HL-60 (cell line): Measurements from ENCODE around the gene MMP20.

Experiments used
- DNase-seq, 2 experiments: peaks; one replicate each; pipeline ENCODE4 v3.0.0-alpha.2; 2010 to 2020; ENCODE audit warnings: low read depth in 1 of 2, low spot score in 1 of 2
- H3K27ac ChIP-seq: fragments of 250-450 bp; sonication (Bioruptor Pico); replicated peaks from 2 replicates; pipeline ENCODE4 v1.5.1; 2020; ENCODE audit warnings: mild to moderate bottlenecking, moderate library complexity
- H3K27me3 ChIP-seq: fragments of 250-450 bp; sonication (Bioruptor Pico); 2 replicates; pipeline ENCODE4 v1.5.1; 2021; ENCODE audit warnings: mild to moderate bottlenecking, moderate library complexity; ENCODE audit not compliant: insufficient read depth, poor library complexity, severe bottlenecking
- H3K4me3 ChIP-seq: replicated peaks from 2 replicates; pipeline ENCODE4 v1.5.1; 2011; ENCODE audit warnings: mild to moderate bottlenecking, control low read depth, low read length; ENCODE audit not compliant: insufficient read depth
- CTCF ChIP-seq: IDR thresholded peaks from one replicate; pipeline ENCODE4 v1.5.1; 2011; ENCODE audit warnings: low read length, control low read depth, inconsistent platforms; ENCODE audit not compliant: insufficient read depth
- GABPA ChIP-seq: IDR thresholded peaks from 2 replicates; pipeline ENCODE4 v1.6.1; 2012; ENCODE audit warnings: low read depth
- POLR2AphosphoS5 ChIP-seq: IDR thresholded peaks from 2 replicates; pipeline ENCODE4 v1.6.1; 2012; ENCODE audit warnings: low read depth
- SPI1 ChIP-seq: IDR thresholded peaks from 2 replicates; pipeline ENCODE4 v1.6.1; 2012; ENCODE audit warnings: low read depth, mild to moderate bottlenecking, borderline replicate concordance
- TF ChIP-seq, protein P1 (sequence below): IDR thresholded peaks from 2 replicates; pipeline ENCODE4 v1.6.1; 2012; ENCODE audit warnings: low read depth; ENCODE audit not compliant: insufficient replicate concordance

MMP20 gene

DNA sequence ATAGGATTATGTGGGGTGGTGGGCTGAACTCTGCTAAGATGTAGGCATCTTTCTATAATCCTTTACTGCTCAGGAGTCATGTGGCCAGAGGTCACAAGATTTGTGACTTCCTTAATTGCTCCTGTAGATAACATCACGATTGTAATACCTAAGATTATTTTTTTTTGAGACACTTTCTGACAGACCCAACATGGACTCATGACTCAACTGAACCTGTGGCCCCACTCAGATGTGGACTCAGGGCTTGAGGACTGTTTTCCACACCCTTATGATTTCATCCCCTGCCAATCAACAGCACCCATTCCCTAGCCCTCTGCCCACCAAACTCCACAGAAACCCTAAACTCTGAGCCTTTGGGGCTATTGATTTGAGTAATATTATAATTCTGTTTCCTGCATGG, 59.0 kb downstream of the MMP20 start:
- H3K27me3 ChIP-seq, result no peaks in the 10 kb centered on the region
- TF ChIP-seq, protein P1, sequence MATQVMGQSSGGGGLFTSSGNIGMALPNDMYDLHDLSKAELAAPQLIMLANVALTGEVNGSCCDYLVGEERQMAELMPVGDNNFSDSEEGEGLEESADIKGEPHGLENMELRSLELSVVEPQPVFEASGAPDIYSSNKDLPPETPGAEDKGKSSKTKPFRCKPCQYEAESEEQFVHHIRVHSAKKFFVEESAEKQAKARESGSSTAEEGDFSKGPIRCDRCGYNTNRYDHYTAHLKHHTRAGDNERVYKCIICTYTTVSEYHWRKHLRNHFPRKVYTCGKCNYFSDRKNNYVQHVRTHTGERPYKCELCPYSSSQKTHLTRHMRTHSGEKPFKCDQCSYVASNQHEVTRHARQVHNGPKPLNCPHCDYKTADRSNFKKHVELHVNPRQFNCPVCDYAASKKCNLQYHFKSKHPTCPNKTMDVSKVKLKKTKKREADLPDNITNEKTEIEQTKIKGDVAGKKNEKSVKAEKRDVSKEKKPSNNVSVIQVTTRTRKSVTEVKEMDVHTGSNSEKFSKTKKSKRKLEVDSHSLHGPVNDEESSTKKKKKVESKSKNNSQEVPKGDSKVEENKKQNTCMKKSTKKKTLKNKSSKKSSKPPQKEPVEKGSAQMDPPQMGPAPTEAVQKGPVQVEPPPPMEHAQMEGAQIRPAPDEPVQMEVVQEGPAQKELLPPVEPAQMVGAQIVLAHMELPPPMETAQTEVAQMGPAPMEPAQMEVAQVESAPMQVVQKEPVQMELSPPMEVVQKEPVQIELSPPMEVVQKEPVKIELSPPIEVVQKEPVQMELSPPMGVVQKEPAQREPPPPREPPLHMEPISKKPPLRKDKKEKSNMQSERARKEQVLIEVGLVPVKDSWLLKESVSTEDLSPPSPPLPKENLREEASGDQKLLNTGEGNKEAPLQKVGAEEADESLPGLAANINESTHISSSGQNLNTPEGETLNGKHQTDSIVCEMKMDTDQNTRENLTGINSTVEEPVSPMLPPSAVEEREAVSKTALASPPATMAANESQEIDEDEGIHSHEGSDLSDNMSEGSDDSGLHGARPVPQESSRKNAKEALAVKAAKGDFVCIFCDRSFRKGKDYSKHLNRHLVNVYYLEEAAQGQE, result no peak
- H3K4me3 ChIP-seq, result no peak overlapping the region
- no peak overlapping the region for H3K27ac ChIP-seq
- DNase-seq, result no peak

DNA sequence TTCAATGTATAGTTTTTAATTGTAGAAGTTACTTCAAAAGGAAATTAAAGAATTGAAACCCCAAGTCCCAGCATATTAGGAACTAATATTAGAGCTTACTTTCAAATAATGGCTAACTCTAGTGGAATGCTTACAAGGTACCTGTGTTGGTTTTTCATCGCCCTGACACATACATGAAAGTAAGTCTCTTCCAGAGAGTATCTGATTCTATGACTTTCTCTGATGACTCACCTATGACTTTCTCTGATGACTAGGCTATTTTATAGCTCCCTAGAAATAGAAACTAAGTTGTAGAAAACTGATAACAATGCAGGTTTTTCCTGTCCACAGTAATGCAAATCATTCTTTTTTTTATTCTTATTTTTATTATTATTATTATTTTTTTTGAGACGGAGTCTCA, 61.0 kb downstream of the MMP20 start:
- no peaks in the 10 kb centered on the region for H3K27me3 ChIP-seq
- H3K4me3 ChIP-seq, result no peak overlapping the region
- DNase-seq, result no peak
- no peak overlapping the region for H3K27ac ChIP-seq
- TF ChIP-seq POLR2AphosphoS5 (no peak), CTCF (no peak), GABPA (no peak), SPI1 (no peak)
- TF ChIP-seq, protein P1, result no peak

- Histone ChIP-seq H3K27ac (peak overlapping the region; percentile 60; the same call in 1 of the 2 replicates), H3K4me3 (no peak overlapping the region), H3K27me3 (no peaks in the 10 kb centered on the region)
- DNase-seq, result no peak
- TF ChIP-seq, protein P1, result no peak
- TF ChIP-seq GABPA (no peak), POLR2AphosphoS5 (no peak), CTCF (no peak), SPI1 (no peak)
Observed at GRCh38 chr11:102561636-102562035, 63.5 kb downstream of the MMP20 start.

DNA sequence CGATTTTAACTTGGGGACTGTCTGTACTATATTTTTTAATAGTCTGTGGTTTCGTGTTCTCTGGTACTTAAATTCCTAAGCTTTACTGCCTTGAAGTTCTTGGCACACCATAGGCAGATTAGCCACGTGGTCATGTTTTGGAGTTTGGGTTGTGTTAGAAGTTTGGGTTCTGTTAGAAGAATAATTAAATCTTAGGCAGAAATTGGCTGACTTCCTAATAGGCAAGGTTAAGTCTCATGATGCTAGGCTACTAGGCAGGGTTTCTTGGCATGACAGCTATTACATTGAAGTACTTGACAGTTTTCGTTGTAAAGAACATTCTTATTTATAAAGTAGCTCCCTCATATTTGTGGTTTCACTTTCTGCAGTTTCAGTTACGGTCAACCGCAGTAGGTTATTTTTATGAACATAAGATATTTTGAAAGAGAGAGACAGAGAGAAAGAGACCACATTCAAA, 64.5 kb downstream of the MMP20 start:
- Histone ChIP-seq H3K27ac (peak overlapping the region; percentile 60), H3K4me3 (no peak overlapping the region), H3K27me3 (no peaks in the 10 kb centered on the region)
- peak; percentile 28 to 55 for DNase-seq
- no peak for TF ChIP-seq POLR2AphosphoS5
- TF ChIP-seq GABPA, result no peak
- TF ChIP-seq SPI1, result no peak
- TF ChIP-seq CTCF, result no peak
- TF ChIP-seq, protein P1, result no peak
